ENCODE results near the gene MYH10.

MYH10 gene

DNA sequence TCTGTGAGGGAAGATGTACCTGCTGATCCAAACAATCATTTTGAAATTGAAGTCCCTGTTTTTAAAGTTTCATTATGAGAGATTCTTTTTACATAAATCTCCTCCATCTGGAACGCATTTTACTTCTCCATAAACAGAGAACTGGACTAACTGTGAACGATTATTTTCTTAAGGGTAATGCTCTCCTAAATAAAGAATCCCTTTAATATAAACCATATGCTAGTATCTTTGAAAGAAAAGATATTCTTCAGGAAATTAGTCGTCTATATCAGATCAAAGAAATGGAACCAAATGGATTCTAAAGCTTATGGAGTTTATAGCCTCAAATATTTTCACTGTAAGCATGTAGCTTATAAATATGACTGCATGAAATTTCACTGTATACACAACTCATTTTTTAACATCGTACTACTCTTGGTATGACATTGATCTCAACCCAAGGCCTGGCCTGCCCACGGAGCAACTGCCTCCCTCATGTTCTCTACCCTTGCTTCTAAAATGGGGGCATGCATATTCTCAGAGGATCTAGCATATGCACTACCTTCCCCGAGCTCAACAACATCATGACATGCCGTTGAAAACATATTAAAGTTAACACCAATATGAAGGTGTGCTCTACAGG lies 66.4 kb downstream of the MYH10 start:
- H3K4me3 ChIP-seq (ENCODE audit: low read depth, low read length), result no peak overlapping the region
- TF ChIP-seq, protein P1, sequence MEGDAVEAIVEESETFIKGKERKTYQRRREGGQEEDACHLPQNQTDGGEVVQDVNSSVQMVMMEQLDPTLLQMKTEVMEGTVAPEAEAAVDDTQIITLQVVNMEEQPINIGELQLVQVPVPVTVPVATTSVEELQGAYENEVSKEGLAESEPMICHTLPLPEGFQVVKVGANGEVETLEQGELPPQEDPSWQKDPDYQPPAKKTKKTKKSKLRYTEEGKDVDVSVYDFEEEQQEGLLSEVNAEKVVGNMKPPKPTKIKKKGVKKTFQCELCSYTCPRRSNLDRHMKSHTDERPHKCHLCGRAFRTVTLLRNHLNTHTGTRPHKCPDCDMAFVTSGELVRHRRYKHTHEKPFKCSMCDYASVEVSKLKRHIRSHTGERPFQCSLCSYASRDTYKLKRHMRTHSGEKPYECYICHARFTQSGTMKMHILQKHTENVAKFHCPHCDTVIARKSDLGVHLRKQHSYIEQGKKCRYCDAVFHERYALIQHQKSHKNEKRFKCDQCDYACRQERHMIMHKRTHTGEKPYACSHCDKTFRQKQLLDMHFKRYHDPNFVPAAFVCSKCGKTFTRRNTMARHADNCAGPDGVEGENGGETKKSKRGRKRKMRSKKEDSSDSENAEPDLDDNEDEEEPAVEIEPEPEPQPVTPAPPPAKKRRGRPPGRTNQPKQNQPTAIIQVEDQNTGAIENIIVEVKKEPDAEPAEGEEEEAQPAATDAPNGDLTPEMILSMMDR (IDR thresholded peaks at IDR 0.05; ENCODE audit: borderline replicate concordance, insufficient read depth, low read depth, low read length), result no peak

DNA sequence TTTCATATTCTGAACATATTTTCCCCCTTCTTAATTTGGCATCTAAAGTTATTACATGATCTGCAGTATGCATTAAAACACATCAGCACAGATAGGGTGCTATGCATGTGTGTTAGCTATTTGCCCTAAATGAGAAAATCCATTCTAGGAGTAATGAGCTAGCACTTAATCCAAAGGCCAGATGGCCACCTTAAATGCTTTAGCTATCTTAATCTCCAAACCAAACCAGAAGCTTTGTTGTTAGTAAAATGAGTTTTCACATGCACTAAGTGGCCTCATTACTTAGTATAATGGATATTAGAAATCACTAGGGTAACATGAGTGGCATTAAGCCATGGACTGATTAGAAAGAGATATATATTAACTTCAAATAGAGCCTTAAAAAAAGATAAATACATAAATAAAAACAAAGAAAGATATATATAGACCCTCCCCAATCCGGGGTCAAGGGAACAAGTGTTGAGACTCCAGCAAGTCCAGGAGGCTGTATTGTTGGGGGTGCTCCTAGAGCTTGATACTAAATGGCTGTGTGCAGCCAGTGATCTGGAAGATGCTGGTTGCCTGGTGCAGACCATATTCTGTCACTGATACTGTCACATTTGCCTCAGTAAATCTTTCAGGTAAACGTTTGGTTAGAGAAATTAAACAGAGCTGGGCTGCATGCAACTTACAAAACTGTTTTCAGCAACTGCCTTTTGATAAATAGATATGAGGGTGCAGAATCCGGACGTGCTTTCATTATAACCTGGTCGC lies 67.3 kb downstream of the MYH10 start:
- TF ChIP-seq, protein P1 (IDR thresholded peaks at IDR 0.05; ENCODE audit: borderline replicate concordance, insufficient read depth, low read depth, low read length), result no peak
- no peak overlapping the region for H3K4me3 ChIP-seq (ENCODE audit: low read depth, low read length)

DNA sequence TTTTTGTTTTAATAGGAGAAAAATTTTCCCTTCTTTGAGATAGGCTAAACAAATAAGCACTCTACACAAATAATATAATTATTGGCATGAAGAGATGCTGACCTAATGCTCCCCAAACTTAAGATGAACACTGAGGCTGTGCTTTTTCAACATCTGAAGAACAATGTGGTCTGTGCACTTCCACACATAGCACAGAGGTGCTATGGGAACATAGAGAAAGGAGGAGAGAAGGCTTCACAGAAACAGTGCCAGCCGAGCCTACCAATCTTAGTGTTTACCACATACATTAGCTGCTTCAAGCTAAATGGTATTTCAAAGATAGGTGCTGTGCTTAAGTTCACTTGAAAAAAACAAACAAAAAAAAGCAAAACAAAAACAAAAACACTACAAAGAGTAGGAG lies 72.4 kb downstream of the MYH10 start:
- TF ChIP-seq, protein P1 (IDR thresholded peaks at IDR 0.05; ENCODE audit: borderline replicate concordance, insufficient read depth, low read depth, low read length), result no peak
- H3K4me3 ChIP-seq (ENCODE audit: low read depth, low read length), result no peak overlapping the region

DNA sequence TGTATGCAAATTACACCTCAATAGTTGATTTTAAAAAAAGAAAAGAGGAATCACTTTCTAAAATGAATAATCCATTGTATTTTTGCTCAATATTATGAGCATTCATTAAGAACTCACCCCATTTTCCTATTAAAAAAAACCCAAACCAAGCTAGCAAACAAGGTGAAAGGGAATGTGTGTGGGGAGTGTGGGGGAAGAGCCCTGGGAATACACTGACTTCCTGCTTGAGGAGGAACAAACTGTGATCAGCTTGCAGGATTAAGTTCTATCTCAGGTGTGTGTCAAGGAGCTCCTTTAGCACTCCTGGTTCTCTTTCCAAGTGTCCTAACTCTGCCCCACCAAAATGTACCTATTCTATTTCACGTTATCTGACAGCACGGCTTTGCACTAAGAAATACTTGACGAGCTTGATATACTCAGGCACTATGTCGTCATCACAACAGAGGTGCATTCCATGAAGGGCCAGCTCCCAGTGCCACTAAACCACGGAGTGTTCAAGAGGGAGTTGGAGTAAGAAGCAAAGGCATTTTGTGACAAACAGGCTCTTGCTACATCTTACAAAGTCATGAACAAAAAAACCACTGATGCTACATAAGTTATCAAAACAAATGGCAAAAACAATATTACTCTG lies 73.2 kb downstream of the MYH10 start:
- no peak overlapping the region for H3K4me3 ChIP-seq (ENCODE audit: low read depth, low read length)
- TF ChIP-seq, protein P1 (IDR thresholded peaks at IDR 0.05; ENCODE audit: borderline replicate concordance, insufficient read depth, low read depth, low read length), result no peak

DNA sequence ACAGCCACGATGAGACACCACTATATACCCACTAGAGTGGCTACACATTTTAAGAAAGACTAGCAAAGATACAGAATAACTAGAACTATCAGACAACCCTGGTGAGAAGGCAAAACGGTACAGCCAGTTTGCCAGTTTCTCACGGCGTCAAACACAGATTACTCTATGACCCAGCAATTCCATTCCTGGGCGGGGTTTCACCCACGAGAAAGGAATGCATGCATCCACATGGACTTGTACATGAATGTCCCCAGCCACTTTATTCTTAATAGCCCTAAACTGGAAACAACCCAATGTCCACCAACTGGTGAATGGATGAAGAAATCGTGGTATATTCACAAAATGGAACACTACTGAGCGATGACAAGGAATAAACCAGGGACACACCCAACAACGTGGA lies 74.5 kb downstream of the MYH10 start:
- no peak overlapping the region for H3K4me3 ChIP-seq (ENCODE audit: low read depth, low read length)
- TF ChIP-seq, protein P1 (IDR thresholded peaks at IDR 0.05; ENCODE audit: borderline replicate concordance, insufficient read depth, low read depth, low read length), result no peak

DNA sequence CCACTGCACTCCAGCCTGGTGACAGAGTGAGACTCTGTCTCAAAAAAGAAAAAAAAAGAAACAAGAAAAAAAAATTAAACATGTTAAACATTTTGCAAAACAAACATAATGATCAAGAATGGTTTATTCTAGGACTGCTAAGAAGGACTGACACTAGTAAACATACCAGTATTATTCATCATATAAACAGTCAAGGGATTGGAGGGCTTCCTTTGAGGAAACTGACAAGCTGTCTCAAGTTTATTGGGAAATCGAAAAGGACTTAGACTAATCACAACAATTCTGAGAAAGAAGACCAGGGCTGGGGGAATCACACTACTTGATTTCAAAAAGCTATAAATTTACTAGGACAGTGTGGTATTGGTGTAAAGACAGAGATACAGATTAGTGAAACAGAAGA lies 75.5 kb downstream of the MYH10 start:
- TF ChIP-seq, protein P1 (IDR thresholded peaks at IDR 0.05; ENCODE audit: borderline replicate concordance, insufficient read depth, low read depth, low read length), result no peak
- H3K4me3 ChIP-seq (ENCODE audit: low read depth, low read length), result no peak overlapping the region
